Lung microvascular endothelial cell (primary cell): ENCODE measurements around the gene KYNU. TPM values are rescaled to one million over a fixed set of nuclear protein-coding genes. Genes with fewer than 3 reads are reported as not detected.
"Not testable (repeated sequence)": the region's sequence is repeated elsewhere in the genome, so short reads cannot be mapped to it uniquely, and the experiment has no call there.

Experiments used
- DNase-seq, 2 donors: peaks; one replicate each; pipeline versions ENCODE4 v3.0.0 to v3.0.0-alpha.2; 2010; ENCODE audit warnings: low read depth in 2 of 2
- total RNA-seq: library from RNA; depleted of rRNA; stranded (reverse); fragments of >200 nt; gene quantifications from 2 replicates; pipeline ENCODE4 v1.2.1, GENCODE V29; 2014

KYNU gene
- total RNA-seq, 1 donor from 2014 or later = not detected

- DNase-seq = no peak
Observed at GRCh38 chr2:143085125-143085784, 207.8 kb downstream of the KYNU start.

- DNase-seq = no peak
Observed at GRCh38 chr2:143087033-143087432, 209.6 kb downstream of the KYNU start.

GRCh38 chr2:143088388-143088787, 210.9 kb downstream of the KYNU start:
- no peak for DNase-seq

- not testable (repeated sequence) for DNase-seq
Observed at GRCh38 chr2:143089520-143089919, 212.1 kb downstream of the KYNU start.
